G401 (cell line): Measurements from ENCODE around the gene OTUB2. TPM values are rescaled to one million over a fixed set of nuclear protein-coding genes. Genes with fewer than 3 reads are reported as not detected.
A peak's percentile ranks its signal among the peaks of the same experiment; 100 is the strongest.

ENCODE experiments used
- DNase-seq: peaks from one replicate; pipeline ENCODE4 v3.0.0-alpha.2; 2015; ENCODE audit warnings: low spot score
- in situ Hi-C: cut with HindIII; loops from 2 replicates; pipeline ENCODE4 v1.10.0; 2016; ENCODE audit warnings: low sequenced_read_pairs, mixed read lengths
- total RNA-seq: library from RNA; depleted of rRNA; stranded (reverse); fragments of >200 nt; shearing (Covaris generic); gene quantifications from 2 replicates; pipeline ENCODE4 v1.2.3, GENCODE V29; 2014

Gene OTUB2
- total RNA-seq, 1 experiment from 2014 or later: 3.3 TPM

GRCh38 chr14:94034886-94035285 is 8.7 kb downstream of the OTUB2 start:
- DNase-seq: no peak
- in situ Hi-C loops: loop anchor here (25.0 kb wide), 1 partner anchor 152 kb away; no protein-coding TSS in a partner anchor

- DNase-seq: peak; percentile 76
- in situ Hi-C loops: loop anchor here (25.0 kb wide), 1 partner anchor 151 kb away; no protein-coding TSS in a partner anchor
Observed at GRCh38 chr14:94036313-94037167, 10.4 kb downstream of the OTUB2 start.

- in situ Hi-C loops: loop anchor here (25.0 kb wide), 1 partner anchor 149 kb away; no protein-coding TSS in a partner anchor
- no peak for DNase-seq
Observed at GRCh38 chr14:94037954-94038353, 11.8 kb downstream of the OTUB2 start.

- DNase-seq: no peak
- in situ Hi-C loops: loop anchor here (25.0 kb wide), 1 partner anchor 149 kb away; no protein-coding TSS in a partner anchor
Observed at GRCh38 chr14:94038510-94038909, 12.4 kb downstream of the OTUB2 start.

- DNase-seq: no peak
- in situ Hi-C loops: loop anchor here (25.0 kb wide), 1 partner anchor 148 kb away; no protein-coding TSS in a partner anchor
Observed at GRCh38 chr14:94038921-94039629, 12.9 kb downstream of the OTUB2 start.

GRCh38 chr14:94040247-94040646 is 14.1 kb downstream of the OTUB2 start:
- no peak for DNase-seq
- in situ Hi-C loops: loop anchor here (25.0 kb wide), 1 partner anchor 147 kb away; no protein-coding TSS in a partner anchor

GRCh38 chr14:94040796-94041195 is 14.7 kb downstream of the OTUB2 start:
- in situ Hi-C loops: loop anchor here (25.0 kb wide), 1 partner anchor 147 kb away; no protein-coding TSS in a partner anchor
- DNase-seq: no peak

- DNase-seq: no peak
- in situ Hi-C loops: loop anchor here (25.0 kb wide), 1 partner anchor 146 kb away; no protein-coding TSS in a partner anchor
Observed at GRCh38 chr14:94041551-94042346, 15.6 kb downstream of the OTUB2 start.

- DNase-seq: no peak
- in situ Hi-C loops: loop anchor here (25.0 kb wide), 1 partner anchor 145 kb away; no protein-coding TSS in a partner anchor
Observed at GRCh38 chr14:94042433-94043091, 16.4 kb downstream of the OTUB2 start.

- no peak for DNase-seq
Observed at GRCh38 chr14:94043111-94043755, 17.1 kb downstream of the OTUB2 start.

GRCh38 chr14:94043756-94044475 is 17.8 kb downstream of the OTUB2 start:
- in situ Hi-C loops: loop anchor here (25.0 kb wide), 1 partner anchor 143 kb away; no protein-coding TSS in a partner anchor
- no peak for DNase-seq

More at GRCh38 chr14:94043111-94043755, 17.1 kb downstream of the OTUB2 start:
- in situ Hi-C loops: loop anchor here (25.0 kb wide), 1 partner anchor 144 kb away; no protein-coding TSS in a partner anchor

GRCh38 chr14:94044476-94045091 is 18.4 kb downstream of the OTUB2 start:
- in situ Hi-C loops: loop anchor here (25.0 kb wide), 1 partner anchor 143 kb away; no protein-coding TSS in a partner anchor

GRCh38 chr14:94045101-94045500 is 19.0 kb downstream of the OTUB2 start:
- DNase-seq: no peak
- in situ Hi-C loops: loop anchor here (25.0 kb wide), 1 partner anchor 142 kb away; no protein-coding TSS in a partner anchor

More at GRCh38 chr14:94044476-94045091, 18.4 kb downstream of the OTUB2 start:
- no peak for DNase-seq

GRCh38 chr14:94045563-94046345 is 19.6 kb downstream of the OTUB2 start:
- in situ Hi-C loops: loop anchor here (25.0 kb wide), 1 partner anchor 142 kb away; no protein-coding TSS in a partner anchor
- DNase-seq: no peak

GRCh38 chr14:94046696-94047250 is 20.6 kb downstream of the OTUB2 start:
- in situ Hi-C loops: loop anchor here (25.0 kb wide), 1 partner anchor 141 kb away; no protein-coding TSS in a partner anchor
- DNase-seq: no peak
